ENCODE measurements around the gene NTM.

DNA sequence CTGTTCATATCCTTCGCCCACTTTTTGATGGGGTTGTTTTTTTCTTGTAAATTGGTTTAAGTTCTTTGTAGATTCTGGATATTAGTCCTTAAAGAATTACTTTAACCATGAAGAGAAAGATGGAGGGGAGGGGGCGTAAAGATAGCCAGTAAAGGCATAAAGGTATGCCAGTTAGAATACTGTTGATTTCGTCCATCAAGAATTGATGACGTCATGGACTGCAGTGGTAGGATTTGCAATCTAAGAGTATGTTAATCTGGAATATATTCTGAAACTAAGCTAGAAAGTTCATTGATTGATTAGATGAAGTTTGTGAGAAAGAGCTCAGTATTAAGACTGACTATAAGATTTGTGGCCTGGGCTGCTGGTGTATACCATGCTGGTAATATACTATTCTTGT is 856.1 kb downstream of the NTM start:
- TF ChIP-seq EZH2 (IDR thresholded peaks at IDR 0.05; ENCODE audit: low read depth, low read length, severe bottlenecking) (no peak), POLR2A (IDR thresholded peaks at IDR 0.05; ENCODE audit: control extremely low read depth in 1 of 2, low read depth in 2 of 2, low read length in 2 of 2) (no peak), TBP (IDR thresholded peaks at IDR 0.05; ENCODE audit: low read depth, low read length) (no peak), SIN3A (conservative IDR thresholded peaks at IDR 0.05 in 1 of 2, IDR thresholded peaks at IDR 0.05 in 1 of 2; ENCODE audit: low read depth in 1 of 2, low read length in 2 of 2) (no peak)
